HCEC 1CT (cell line): ENCODE data around the gene GHRHR.

Experiments used
- DNase-seq: peaks from one replicate; pipeline ENCODE4 v3.0.0-alpha.2; 2017

The GHRHR gene

DNA sequence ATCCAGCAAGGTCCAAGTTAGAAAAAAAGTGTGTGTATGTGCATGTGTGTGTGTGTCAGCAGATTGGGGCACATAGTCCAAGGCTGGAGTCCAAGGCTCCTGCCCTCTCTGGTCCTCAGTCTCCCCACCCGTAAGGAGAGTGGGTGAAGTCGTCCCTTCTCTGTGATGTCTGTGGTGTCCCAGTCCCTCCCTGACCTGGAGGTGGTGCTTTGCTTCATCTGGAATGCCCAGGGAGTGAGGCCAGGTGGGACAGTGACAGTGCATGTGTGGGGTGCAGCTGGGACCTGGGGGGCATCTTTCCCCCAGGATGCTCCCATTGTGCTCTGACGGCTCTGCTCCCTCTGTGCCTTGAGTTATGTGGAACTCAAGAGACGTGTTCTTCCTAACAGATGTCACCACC, 34.1 kb upstream of the GHRHR start:
- DNase-seq, result no peak

- no peak for DNase-seq
Measured at GRCh38 chr7:30930621-30931020, 33.1 kb upstream of the GHRHR start.

- no peak for DNase-seq
Measured at GRCh38 chr7:30931161-30931928, 32.4 kb upstream of the GHRHR start.

GRCh38 chr7:30931929-30932540, 31.7 kb upstream of the GHRHR start:
- no peak for DNase-seq

- no peak for DNase-seq
Measured at GRCh38 chr7:30932562-30932961, 31.2 kb upstream of the GHRHR start.

GRCh38 chr7:30933124-30933974, 30.4 kb upstream of the GHRHR start:
- no peak for DNase-seq

GRCh38 chr7:30934225-30934624, 29.5 kb upstream of the GHRHR start:
- DNase-seq, result no peak

- no peak for DNase-seq
Measured at GRCh38 chr7:30934732-30935568, 28.8 kb upstream of the GHRHR start.

DNA sequence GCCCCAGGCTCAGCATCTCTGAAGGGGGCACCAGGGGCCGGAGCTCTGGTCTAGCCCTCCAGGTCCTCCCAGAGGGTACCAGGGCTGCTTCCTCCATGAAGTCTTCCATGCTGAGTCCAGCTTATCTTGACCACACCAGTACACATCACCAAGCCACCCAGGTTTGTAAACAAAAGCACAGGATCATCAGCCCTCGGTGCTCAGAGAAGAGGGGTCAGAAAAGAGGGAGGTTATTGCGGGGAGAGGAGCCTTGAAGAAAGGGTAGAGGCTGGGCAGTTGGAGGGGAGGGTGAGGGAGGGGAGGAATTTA, 28.2 kb upstream of the GHRHR start:
- DNase-seq, result no peak

- no peak for DNase-seq
Measured at GRCh38 chr7:30936650-30937245, 27.0 kb upstream of the GHRHR start.

DNA sequence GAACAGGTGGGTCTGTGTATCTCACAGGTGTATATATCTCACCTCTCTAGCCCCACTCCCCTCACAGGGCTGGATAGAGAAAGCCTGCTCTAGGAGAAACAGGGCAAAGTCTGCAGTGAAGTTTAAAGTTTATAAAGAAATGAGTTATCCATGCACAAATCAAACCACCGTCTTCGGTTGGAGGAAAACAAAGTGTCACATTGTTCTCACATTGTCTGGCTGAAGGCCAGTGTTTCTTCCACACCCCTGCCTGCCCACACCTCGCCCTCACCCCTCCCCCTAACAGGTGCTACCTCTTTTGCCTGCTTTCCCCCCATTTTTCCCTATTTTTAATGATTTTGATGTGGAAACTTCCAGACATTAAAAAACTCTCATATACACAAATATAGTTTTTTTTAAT, 26.3 kb upstream of the GHRHR start:
- DNase-seq, result no peak

GRCh38 chr7:30938435-30939316, 25.1 kb upstream of the GHRHR start:
- peak; percentile 51 for DNase-seq

DNA sequence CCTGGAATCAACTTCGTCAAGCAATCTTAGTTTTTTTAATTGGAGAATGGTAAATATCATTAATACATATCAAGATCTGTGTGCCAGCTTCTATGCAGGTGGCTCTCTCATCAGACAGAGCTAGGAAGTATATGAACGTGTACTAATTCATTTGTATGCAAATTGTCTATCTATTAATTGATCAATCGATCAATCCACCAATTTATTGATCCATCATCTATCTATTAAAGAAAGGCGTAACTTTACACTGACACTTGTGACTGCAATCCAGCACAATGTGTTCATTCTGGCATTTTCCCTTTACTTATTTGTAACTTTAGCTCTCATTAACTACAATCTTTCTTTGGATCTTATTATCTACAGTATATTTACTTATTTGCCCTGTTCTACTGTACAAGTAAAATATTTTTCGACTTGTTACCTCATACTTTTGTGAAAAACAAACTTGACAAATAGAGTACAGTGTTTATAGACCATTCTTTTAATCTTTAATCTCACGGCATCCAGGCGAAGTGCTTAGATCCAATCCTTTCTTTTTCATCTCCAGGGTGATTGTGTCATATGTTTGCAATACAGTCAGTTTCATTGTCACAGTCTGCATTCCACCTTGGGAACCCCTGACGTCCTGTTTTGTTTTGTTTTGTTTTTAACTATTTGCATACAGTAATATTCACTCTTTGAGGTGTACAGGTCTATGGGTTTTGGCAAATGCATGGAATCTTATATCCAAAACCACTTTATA, 22.0 kb upstream of the GHRHR start:
- DNase-seq, result no peak

DNA sequence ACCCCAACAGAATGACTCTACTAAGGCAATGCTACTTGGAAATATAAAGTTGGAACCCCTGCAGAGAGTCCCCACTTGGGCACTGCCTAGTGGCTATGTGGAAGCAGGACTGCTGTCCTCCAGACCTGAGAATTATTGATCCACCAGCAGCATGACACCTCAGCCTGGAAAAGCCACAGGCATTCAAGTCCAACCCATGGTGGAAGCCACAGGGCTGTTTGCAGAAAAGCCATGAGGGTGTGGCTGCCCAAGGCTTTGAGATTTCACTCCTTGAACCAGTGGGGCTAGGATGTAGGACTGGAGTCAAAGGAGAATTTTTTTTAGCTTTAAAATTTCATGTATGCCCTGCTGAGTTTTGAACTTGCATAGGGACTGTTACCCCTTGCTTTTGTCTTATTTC, 13.6 kb upstream of the GHRHR start:
- no peak for DNase-seq

DNA sequence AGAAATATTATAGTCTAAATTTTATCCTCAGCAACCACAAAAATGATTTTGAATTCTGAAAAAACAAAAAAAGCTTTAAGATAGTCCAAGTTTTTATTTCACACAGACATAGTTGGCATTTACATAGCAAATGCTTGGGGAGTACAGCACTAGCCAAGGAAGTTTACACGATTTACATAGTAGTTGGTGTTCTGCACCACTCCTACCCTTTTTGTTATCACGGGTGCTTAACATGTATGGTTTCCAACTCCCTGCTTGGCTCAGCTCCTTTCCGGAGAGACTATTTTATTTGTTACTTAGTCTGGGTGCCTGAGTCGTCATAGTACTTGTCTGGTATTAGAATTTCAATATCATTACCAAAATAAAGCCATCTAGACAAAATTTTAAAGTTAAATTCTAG, 8.8 kb upstream of the GHRHR start:
- no peak for DNase-seq

GRCh38 chr7:30956704-30957103, 7.0 kb upstream of the GHRHR start:
- DNase-seq, result no peak

DNA sequence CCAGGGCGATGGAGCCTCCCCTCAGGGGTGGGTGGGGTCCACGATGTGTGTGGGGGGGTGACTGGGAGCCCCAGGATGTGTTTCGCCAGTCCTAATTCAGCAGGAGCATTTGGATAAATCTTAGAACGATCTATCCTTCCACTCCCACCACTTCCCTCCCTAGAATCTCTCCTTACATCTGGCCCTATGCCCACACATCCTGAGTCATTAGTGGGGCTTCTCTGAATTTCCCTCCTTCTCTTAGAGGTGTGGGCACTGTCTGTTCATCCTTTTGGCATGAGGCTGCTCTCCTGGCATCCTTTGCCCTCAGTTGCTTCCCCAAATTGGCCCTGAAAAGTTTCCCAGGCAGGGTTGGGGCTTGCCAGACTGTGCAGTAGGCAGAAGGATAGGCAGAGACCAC, 1.6 kb downstream of the GHRHR start:
- DNase-seq, result no peak

- DNase-seq, result no peak
Measured at GRCh38 chr7:30965883-30966282, 2.1 kb downstream of the GHRHR start.

DNA sequence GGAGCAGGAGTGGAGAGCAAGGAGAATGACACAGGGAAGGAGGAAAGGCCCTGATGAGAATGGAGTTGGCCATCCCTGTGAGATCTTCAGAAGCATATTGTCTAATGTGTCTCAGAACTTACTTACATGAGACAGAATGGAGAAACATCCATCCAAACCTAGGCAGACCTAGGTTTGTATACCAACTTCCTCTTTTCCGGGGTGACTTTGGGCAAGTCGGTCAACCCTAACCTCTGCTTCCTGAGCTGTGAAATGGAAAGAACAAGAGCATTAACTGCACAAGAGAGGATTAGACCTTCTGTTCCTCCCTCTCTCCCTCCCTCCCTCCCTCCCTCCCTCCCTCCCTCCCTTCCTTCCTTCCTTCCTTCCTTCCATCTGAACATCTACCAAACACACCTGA, 4.5 kb downstream of the GHRHR start:
- no peak for DNase-seq

DNA sequence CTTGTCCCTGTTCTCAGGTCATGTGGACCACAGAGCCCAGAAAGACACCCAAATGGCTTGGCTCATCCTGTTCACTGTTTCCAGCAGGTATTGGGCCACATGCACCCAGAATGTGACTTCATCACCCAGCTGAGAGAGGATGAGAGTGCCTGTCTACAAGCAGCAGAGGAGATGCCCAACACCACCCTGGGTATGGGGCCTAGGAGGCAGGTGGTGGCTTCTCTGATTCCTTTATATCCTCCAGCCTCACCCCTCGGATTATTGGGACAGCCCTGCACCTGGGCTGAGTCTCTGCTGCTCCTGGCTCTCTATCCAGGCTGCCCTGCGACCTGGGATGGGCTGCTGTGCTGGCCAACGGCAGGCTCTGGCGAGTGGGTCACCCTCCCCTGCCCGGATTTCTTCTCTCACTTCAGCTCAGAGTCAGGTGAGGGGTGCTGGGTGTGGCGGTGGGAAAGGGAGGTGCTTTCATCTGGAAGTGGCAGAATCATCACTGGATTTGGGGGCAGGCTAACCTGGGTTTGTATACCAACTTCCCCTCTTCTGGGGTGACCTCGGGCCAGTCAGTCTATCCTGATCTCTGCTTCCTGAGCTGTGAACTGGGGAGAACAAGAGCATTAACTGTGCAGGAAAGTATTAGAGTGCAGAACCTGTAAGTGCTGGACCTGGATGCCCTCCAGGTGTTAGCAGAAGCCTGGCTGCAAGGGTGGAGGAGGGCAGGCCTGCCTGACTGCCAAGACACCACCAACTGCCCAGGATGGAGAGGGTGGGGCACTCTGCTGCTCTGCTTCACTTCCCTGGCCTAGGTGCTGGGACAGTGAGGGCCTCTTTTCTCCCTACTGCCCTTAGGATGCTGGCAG, 5.2 kb downstream of the GHRHR start:
- no peak for DNase-seq
